ENCODE results near the gene KANK3. TPM values are rescaled to one million over a fixed set of nuclear protein-coding genes. Genes with fewer than 3 reads are reported as not detected.
A peak's percentile ranks its signal among the peaks of the same experiment; 100 is the strongest.
"Not testable (repeated sequence)": the region's sequence is repeated elsewhere in the genome, so short reads cannot be mapped to it uniquely, and the experiment has no call there.

KANK3 gene
- polyA plus RNA-seq, 2 of the 4 experiments (the other 2 are of a cell fraction) = 1.0 to 1.5 TPM

GRCh38 chr19:8355631-8356402, 12.8 kb upstream of the KANK3 start (continued):
- TF ChIP-seq FOSL2 (IDR thresholded peaks at IDR 0.05) = no peak
- peak; percentile 84 for TF ChIP-seq FOSL2 (CRISPR knock-in tag; IDR thresholded peaks at IDR 0.05)
- no peak for TF ChIP-seq PHF8 (IDR thresholded peaks at IDR 0.05; ENCODE audit: borderline replicate concordance, low read depth)
- TF ChIP-seq ZFP36 (IDR thresholded peaks at IDR 0.05; ENCODE audit: borderline replicate concordance, partially characterized antibody) = no peak
- TF ChIP-seq RCOR1 (IDR thresholded peaks at IDR 0.05; ENCODE audit: low read depth, low read length) = no peak
- TF ChIP-seq RARB (CRISPR knock-in tag; IDR thresholded peaks at IDR 0.05) = peak; percentile 48; the same call in 1 of the 2 replicates
- no peak for TF ChIP-seq SREBF2 (IDR thresholded peaks at IDR 0.05)
- TF ChIP-seq FOXS1 (CRISPR knock-in tag; IDR thresholded peaks at IDR 0.05) = no peak
- TF ChIP-seq, protein P1, sequence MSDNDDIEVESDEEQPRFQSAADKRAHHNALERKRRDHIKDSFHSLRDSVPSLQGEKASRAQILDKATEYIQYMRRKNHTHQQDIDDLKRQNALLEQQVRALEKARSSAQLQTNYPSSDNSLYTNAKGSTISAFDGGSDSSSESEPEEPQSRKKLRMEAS (IDR thresholded peaks at IDR 0.05) = peak; percentile 69
- TF ChIP-seq EP300 (IDR thresholded peaks at IDR 0.05) = no peak
- TF ChIP-seq JUN (IDR thresholded peaks at IDR 0.05) = 0 out of 5 replicates have a peak, but pooled peaks of 1 of the 2 experiments have one; percentile 38

DNA sequence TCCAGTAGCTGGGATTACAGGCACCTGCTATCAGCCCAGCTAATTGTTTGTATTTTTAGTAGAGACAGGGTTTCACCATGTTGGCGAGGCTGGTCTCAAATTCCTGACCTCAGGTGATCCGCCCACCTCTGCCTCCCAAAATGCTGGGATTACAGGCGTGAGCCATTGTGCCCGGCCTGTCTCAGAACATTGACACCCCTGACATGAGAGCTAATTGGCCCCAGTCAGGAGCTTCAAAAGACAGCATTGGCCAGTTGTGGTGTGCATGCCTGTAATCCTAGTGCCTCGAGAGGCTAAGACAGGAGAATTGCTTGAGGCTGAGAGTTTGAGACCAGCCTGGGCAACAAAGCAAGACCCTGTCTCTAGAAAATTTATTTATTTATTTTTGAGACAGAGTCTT, 9.8 kb upstream of the KANK3 start:
- DNase-seq (ENCODE audit: low read depth in 1 of 2, low spot score in 1 of 2); ATAC-seq; H3K9me3 ChIP-seq; H3K4me3 ChIP-seq; FAIRE-seq; POLR2A ChIA-PET: not testable (repeated sequence)
- Histone ChIP-seq H3K4me2 (peak overlapping the region; percentile 55), H3K4me1 (peaks cover 40% of the 10 kb centered on the region), H3K27ac (peak overlapping the region in 1 of 2 experiments; percentile 48; a peak in 1 of 6 replicates)
- CTCF ChIA-PET = interaction anchor here (0.9 to 5.0 kb wide), 22 partner anchors 11 to 229 kb away, joined by 3 to 71 read pairs (median 14); partner anchors contain the start of genes ANGPTL4, KANK3, MARCHF2 and RAB11B
- WGBS (ENCODE audit: missing lambda C conversion rate) = 86% methylated on average over 4 of the region's 5 CpGs

DNA sequence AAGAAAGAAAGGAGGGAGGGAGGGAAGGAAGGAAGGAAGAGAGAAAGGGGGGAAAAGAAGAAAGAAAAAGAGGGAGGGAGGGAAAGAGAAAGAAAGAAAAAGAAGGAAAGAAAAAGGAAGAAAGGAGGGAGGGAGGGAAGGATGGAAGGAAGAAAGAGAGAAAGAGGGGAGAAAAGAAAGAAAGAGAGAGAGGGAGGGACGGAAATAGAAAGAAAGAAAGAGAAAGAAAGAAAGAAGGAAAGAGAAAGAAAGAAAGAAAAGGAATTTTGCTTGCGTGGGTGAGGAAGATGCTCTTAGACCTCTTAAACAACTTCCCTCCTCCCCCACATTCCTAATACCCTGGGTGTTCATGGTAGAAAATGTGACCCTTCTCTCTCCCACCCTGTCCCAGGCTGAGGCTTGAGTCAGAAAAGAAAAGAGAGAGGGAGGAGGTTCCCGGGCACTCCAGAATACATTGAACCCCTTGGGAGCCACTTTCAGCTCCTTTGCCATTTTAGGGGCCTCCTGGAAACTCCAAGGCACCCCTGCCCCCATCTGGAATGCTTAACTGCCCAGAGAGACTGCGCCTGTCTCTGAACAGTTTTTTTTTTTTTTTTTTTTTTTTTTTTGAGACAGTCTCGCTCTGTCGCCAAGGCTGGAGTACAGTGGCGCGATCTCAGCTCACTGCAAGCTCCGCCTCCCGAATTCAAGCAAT, 9.2 kb upstream of the KANK3 start:
- ATAC-seq (no peak), FAIRE-seq (no peak), DNase-seq (ENCODE audit: low read depth in 1 of 2, low spot score in 1 of 2) (no peak)
- Histone ChIP-seq H3K27ac (peak overlapping the region; percentile 44 to 48; a peak in 3 of 6 replicates), H3K4me2 (peak overlapping the region; percentile 55), H3K4me3 (no peak overlapping the region), H3K9me3 (no peaks in the 10 kb centered on the region), H3K4me1 (peaks cover 41% of the 10 kb centered on the region)
- ChIA-PET POLR2A (interaction anchor here (0.6 to 0.7 kb wide), 3 partner anchors 17 to 241 kb away, joined by 3 to 7 read pairs (median 3); no protein-coding TSS in a partner anchor), CTCF (interaction anchor here (1.0 to 5.0 kb wide), 13 partner anchors 10 to 230 kb away, joined by 3 to 71 read pairs (median 15); partner anchors contain the start of genes ANGPTL4, KANK3, MARCHF2 and RAB11B)
- 56% methylated on average over 10 of the region's 10 CpGs for WGBS (ENCODE audit: missing lambda C conversion rate)
- TF ChIP-seq EP300 (IDR thresholded peaks at IDR 0.05) (no peak), FOSB (CRISPR knock-in tag; IDR thresholded peaks at IDR 0.05) (no peak), EHF (CRISPR knock-in tag; IDR thresholded peaks at IDR 0.05) (no peak), BHLHE40 (IDR thresholded peaks at IDR 0.05; ENCODE audit: low read depth, low read length) (no peak), CBX8 (IDR thresholded peaks at IDR 0.05) (no peak)

DNA sequence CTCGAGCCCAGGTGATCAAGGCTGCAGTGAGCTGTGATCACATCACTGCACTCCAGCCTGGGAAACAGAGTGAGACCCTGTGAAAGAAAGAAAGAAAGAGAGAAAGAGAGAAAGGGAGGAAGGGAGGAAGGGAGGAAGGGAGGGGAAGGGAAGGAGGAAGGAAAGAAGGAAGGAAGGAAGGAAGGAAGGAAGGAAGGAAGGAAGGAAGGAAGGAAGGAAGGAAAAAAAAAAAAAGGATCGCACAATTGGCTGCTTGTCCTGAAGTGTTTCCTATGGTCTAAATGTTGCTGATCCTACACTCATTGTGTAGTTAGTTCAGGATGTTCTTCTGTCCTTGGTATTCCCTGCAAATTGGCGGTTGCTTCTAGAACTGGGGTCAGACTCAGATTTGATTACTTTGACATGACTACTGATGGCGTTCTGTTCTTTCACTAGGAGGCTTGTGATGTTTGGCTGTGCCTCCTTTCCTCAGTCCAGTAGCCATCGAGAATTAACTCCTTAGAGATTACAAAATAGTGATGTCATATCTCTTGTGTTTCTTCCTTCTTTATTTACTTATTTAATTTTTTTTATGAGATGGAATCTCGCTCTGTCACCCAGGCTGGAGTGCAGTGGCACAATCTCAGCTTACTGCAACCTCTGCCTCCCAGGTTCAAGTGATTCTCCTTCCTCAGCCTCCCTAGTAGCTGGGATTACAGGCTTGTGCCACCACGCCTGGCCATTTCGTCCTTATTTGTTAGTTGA, 6.7 kb upstream of the KANK3 start:
- ATAC-seq; H3K9me3 ChIP-seq; H3K4me2 ChIP-seq; H3K4me3 ChIP-seq; DNase-seq (ENCODE audit: low read depth in 1 of 2, low spot score in 1 of 2); FAIRE-seq; H3K27ac ChIP-seq; POLR2A ChIA-PET: not testable (repeated sequence)
- H3K4me1 ChIP-seq = peaks cover 23% of the 10 kb centered on the region
- 61% methylated on average over 8 of the region's 8 CpGs for WGBS (ENCODE audit: missing lambda C conversion rate)
- CTCF ChIA-PET = interaction anchor here (0.8 to 2.3 kb wide), 5 partner anchors 10 to 48 kb away, joined by 3 to 8 read pairs (median 5); no protein-coding TSS in a partner anchor
